ENCODE results near the gene TMPRSS6. TPM values are rescaled to one million over a fixed set of nuclear protein-coding genes. Genes with fewer than 3 reads are reported as not detected.

Gene TMPRSS6
- total RNA-seq, 1 donor from 2014 or later: not detected

- Histone ChIP-seq H3K36me3 (no peaks in the 10 kb centered on the region), H3K4me3 (no peak overlapping the region), H3K27me3 (no peaks in the 10 kb centered on the region), H3K9me3 (no peaks in the 10 kb centered on the region), H3K4me1 (peaks cover 23% of the 10 kb centered on the region), H3K27ac (no peak overlapping the region)
- no peak for DNase-seq (ENCODE audit: extremely low spot score in 2 of 2)
- intact Hi-C loops (cut with DNase I): no loop called here
- TF ChIP-seq, protein P1, sequence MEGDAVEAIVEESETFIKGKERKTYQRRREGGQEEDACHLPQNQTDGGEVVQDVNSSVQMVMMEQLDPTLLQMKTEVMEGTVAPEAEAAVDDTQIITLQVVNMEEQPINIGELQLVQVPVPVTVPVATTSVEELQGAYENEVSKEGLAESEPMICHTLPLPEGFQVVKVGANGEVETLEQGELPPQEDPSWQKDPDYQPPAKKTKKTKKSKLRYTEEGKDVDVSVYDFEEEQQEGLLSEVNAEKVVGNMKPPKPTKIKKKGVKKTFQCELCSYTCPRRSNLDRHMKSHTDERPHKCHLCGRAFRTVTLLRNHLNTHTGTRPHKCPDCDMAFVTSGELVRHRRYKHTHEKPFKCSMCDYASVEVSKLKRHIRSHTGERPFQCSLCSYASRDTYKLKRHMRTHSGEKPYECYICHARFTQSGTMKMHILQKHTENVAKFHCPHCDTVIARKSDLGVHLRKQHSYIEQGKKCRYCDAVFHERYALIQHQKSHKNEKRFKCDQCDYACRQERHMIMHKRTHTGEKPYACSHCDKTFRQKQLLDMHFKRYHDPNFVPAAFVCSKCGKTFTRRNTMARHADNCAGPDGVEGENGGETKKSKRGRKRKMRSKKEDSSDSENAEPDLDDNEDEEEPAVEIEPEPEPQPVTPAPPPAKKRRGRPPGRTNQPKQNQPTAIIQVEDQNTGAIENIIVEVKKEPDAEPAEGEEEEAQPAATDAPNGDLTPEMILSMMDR (IDR thresholded peaks at IDR 0.05): no peak
- TF ChIP-seq POLR2AphosphoS5 (IDR thresholded peaks at IDR 0.05; ENCODE audit: insufficient read depth in 1 of 2, low read depth in 1 of 2) (no peak), POLR2A (IDR thresholded peaks at IDR 0.05) (no peak)
Measured at GRCh38 chr22:37048133-37048532, 61.4 kb downstream of the TMPRSS6 start.

DNA sequence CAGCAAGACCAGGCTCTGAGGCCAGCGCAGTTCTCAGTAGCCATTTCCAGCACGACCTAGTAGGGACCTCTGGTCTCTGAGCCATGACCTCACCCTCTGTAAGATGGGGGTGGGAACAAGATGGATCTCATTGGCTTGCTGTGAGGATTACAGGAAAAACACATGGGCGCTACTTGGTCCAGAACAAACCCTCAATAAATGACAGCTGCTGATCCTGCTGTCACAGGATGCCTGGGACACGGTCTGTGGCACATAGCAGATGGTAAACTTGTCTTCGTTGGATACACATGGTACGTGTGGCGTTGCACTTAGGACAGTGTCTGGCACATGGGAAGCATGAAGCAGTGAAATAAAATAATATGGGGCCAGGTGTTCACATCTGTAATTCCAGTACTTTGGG, 62.5 kb downstream of the TMPRSS6 start:
- Histone ChIP-seq H3K36me3 (no peaks in the 10 kb centered on the region), H3K4me3 (no peak overlapping the region), H3K27me3 (no peaks in the 10 kb centered on the region), H3K27ac (no peak overlapping the region), H3K4me1 (peaks cover 12% of the 10 kb centered on the region), H3K9me3 (no peaks in the 10 kb centered on the region)
- intact Hi-C loops (cut with DNase I): no loop called here
- no peak for DNase-seq (ENCODE audit: extremely low spot score in 2 of 2)
- TF ChIP-seq POLR2AphosphoS5 (IDR thresholded peaks at IDR 0.05; ENCODE audit: insufficient read depth in 1 of 2, low read depth in 1 of 2) (no peak), POLR2A (IDR thresholded peaks at IDR 0.05) (no peak)
- TF ChIP-seq, protein P1 (IDR thresholded peaks at IDR 0.05): no peak

DNA sequence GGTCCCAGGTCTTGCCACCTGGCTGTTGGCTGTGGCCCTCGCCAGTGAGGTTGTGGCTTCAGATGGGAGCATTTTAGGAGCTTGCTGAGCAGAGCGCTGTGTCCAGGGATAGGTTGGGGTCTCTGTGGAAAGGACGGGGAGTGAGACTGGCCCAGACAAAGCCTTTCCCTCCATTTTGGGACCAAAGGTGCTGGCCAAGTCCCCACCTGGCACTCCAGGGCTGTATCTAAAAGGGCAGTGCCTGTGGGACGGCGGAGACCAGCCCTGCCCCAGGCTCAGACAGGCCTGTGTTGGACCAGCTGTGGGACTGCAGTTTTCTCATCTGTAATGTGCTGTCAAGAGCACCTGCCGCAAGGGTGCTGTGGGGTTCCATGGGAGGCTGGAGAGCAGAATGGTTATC, 62.9 kb downstream of the TMPRSS6 start:
- no peak for DNase-seq (ENCODE audit: extremely low spot score in 2 of 2)
- no peaks in the 10 kb centered on the region for H3K9me3 ChIP-seq
- peaks cover 9% of the 10 kb centered on the region for H3K4me1 ChIP-seq
- TF ChIP-seq POLR2AphosphoS5 (IDR thresholded peaks at IDR 0.05; ENCODE audit: insufficient read depth in 1 of 2, low read depth in 1 of 2) (no peak), POLR2A (IDR thresholded peaks at IDR 0.05) (no peak)
- TF ChIP-seq, protein P1 (IDR thresholded peaks at IDR 0.05): no peak
- H3K4me3 ChIP-seq: no peak overlapping the region
- H3K27ac ChIP-seq: no peak overlapping the region
- H3K36me3 ChIP-seq: no peaks in the 10 kb centered on the region
- H3K27me3 ChIP-seq: no peaks in the 10 kb centered on the region
- intact Hi-C loops (cut with DNase I): no loop called here

GRCh38 chr22:37045958-37046357, 63.6 kb downstream of the TMPRSS6 start:
- intact Hi-C loops (cut with DNase I): no loop called here
- Histone ChIP-seq H3K27ac (no peak overlapping the region), H3K27me3 (no peaks in the 10 kb centered on the region), H3K36me3 (no peaks in the 10 kb centered on the region), H3K4me3 (no peak overlapping the region), H3K4me1 (peaks cover 7% of the 10 kb centered on the region), H3K9me3 (no peaks in the 10 kb centered on the region)
- DNase-seq (ENCODE audit: extremely low spot score in 2 of 2): no peak
- TF ChIP-seq, protein P1 (IDR thresholded peaks at IDR 0.05): no peak
- TF ChIP-seq POLR2AphosphoS5 (IDR thresholded peaks at IDR 0.05; ENCODE audit: insufficient read depth in 1 of 2, low read depth in 1 of 2) (no peak), POLR2A (IDR thresholded peaks at IDR 0.05) (no peak)

DNA sequence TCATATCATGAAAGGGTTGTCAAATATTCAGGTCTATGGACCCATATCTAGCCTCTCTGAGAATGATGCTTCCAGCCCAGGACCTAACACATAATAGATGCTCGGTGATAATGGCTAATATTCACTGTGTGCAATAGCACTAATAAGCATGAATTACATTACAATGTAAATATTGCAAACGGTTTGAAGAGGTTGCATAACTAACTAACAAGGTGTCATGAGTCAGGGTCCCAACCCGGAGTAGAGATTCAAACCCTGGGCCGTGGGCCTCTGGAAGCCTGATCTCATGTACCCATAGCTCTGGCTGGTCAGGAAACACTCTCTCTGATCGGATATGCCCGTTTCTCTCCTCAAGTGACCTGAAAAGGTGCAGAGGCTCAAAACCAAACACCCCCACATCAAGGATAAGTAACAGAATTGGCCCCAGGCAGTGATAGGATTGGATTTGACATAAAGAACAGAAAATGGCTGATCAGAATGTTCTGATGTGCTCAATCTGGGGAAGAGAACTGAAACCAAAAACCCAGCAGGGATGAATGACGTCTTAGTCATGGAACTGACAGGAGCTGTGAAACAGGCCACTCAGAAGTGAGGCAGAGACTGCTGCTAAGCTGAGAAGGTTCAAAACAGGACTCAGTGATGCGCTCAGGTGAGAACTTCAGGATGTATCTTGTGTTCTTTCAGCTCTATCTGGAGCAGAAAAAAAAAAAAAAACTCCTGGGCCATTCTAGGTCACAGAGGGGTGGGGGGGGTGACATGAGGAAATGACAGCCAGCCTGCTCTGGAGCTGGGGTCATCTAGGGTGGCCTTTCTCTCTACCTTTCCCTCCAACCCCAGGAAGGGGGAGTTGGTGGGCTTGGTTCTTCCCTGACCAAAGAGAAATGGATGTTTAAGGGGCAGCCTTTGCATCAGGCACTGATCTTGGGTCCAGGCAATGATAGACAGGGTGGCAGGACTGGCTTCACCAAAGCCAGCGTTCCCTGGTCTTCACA, 64.6 kb downstream of the TMPRSS6 start:
- intact Hi-C loops (cut with DNase I): no loop called here
- Histone ChIP-seq H3K36me3 (no peaks in the 10 kb centered on the region), H3K9me3 (no peaks in the 10 kb centered on the region), H3K27ac (no peak overlapping the region), H3K4me1 (peaks cover 10% of the 10 kb centered on the region), H3K4me3 (no peak overlapping the region), H3K27me3 (no peaks in the 10 kb centered on the region)
- DNase-seq (ENCODE audit: extremely low spot score in 2 of 2): no peak
- TF ChIP-seq, protein P1 (IDR thresholded peaks at IDR 0.05): no peak
- TF ChIP-seq POLR2AphosphoS5 (IDR thresholded peaks at IDR 0.05; ENCODE audit: insufficient read depth in 1 of 2, low read depth in 1 of 2): no peak
- no peak for TF ChIP-seq POLR2A (IDR thresholded peaks at IDR 0.05)
